ENCODE results near the gene BCAM.

BCAM gene

DNA sequence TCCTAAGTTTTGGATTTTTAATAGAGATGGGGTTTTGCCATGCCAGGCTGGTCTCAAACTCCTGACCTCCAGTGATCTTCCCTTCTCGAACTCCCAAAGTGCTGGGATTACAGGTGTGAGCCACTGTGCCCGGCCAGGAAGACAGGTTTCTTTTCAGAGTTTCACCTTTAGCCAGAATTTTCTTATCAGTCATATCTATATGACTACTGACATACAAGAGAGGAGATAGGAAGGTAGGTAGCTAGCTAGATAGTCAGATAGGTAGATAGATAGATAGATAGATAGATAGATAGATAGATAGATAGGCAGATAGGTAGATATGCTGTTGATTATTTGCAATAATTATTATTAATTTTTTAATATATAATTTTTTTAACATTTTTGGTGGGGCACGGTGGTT is 23.6 kb upstream of the BCAM start:
- ChIA-PET POLR2A (interaction anchor here (1.2 kb wide), 1 partner anchor 60 kb away, joined by 4 read pairs; the partner anchor contains the start of gene NECTIN2), CTCF (interaction anchor here (0.6 to 5.4 kb wide), 25 partner anchors 10 to 554 kb away, joined by 3 to 72 read pairs (median 7); partner anchors contain the start of gene BCAM)
- H3K4me1 ChIP-seq (ENCODE audit: control insufficient read depth, insufficient read depth, low read length): no peaks in the 10 kb centered on the region
- H3K36me3 ChIP-seq (ENCODE audit: control insufficient read depth in 2 of 2, insufficient read depth in 1 of 2, low read length in 2 of 2): no peaks in the 10 kb centered on the region
- H3K27ac ChIP-seq (ENCODE audit: extremely low read depth, low read depth, low read length): no peak overlapping the region
- no peak overlapping the region for H3K4me3 ChIP-seq (ENCODE audit: low read depth, low read length)
- H3K9me3 ChIP-seq (ENCODE audit: control insufficient read depth, insufficient read depth, low read depth, low read length): no peaks in the 10 kb centered on the region
- TF ChIP-seq ZEB2 (tag by site-specific recombination; IDR thresholded peaks at IDR 0.05) (no peak), ZNF266 (tag by site-specific recombination; IDR thresholded peaks at IDR 0.05; ENCODE audit: low read depth) (no peak)

DNA sequence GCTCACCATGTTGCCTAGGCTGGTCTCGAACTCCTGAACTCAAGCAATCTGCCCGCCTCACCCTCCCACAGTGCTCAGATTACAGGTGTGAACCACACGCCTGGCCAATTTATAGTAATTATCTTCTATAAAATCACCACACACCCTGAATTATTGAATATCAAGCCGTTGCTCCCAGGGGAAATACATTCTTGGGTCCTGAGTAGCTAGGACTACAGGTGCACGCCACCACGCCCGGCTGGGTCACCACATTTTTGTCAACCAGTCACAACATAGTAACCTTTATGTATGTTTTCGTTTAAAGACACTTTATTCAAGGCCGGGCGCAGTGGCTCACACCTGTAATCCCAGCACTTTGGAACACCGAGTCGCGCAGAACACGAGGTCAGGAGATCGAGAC is 22.9 kb upstream of the BCAM start:
- no peaks in the 10 kb centered on the region for H3K4me1 ChIP-seq (ENCODE audit: control insufficient read depth, insufficient read depth, low read length)
- H3K27ac ChIP-seq (ENCODE audit: extremely low read depth, low read depth, low read length): no peak overlapping the region
- ChIA-PET POLR2A (no interaction called here), CTCF (interaction anchor here (0.6 to 3.9 kb wide), 16 partner anchors 12 to 553 kb away, joined by 3 to 32 read pairs (median 4); partner anchors contain the start of genes BCAM and NECTIN2)
- TF ChIP-seq SCRT1 (tag by site-specific recombination; IDR thresholded peaks at IDR 0.05; ENCODE audit: borderline replicate concordance) (no peak), EGR2 (tag by site-specific recombination; IDR thresholded peaks at IDR 0.05; ENCODE audit: low read depth) (no peak), ZNF785 (tag by site-specific recombination; IDR thresholded peaks at IDR 0.05) (no peak), ZNF311 (tag by site-specific recombination; IDR thresholded peaks at IDR 0.05; ENCODE audit: borderline replicate concordance) (no peak), TRIM28 (IDR thresholded peaks at IDR 0.05; ENCODE audit: borderline replicate concordance, low read length) (no peak), GLIS1 (tag by site-specific recombination; IDR thresholded peaks at IDR 0.05) (no peak), ZFP37 (tag by site-specific recombination; IDR thresholded peaks at IDR 0.05) (no peak), REPIN1 (tag by site-specific recombination; IDR thresholded peaks at IDR 0.05; ENCODE audit: low read depth) (no peak), ZNF514 (tag by site-specific recombination; IDR thresholded peaks at IDR 0.05) (no peak), ZNF157 (tag by site-specific recombination; IDR thresholded peaks at IDR 0.05) (no peak), ZNF610 (tag by site-specific recombination; IDR thresholded peaks at IDR 0.05; ENCODE audit: borderline replicate concordance) (no peak), ZNF791 (tag by site-specific recombination; IDR thresholded peaks at IDR 0.05) (no peak), ZNF354C (tag by site-specific recombination; IDR thresholded peaks at IDR 0.05; ENCODE audit: borderline replicate concordance, low read depth) (no peak), ZNF501 (tag by site-specific recombination; IDR thresholded peaks at IDR 0.05) (no peak), ZNF350 (tag by site-specific recombination; IDR thresholded peaks at IDR 0.05) (no peak)
- no peaks in the 10 kb centered on the region for H3K36me3 ChIP-seq (ENCODE audit: control insufficient read depth in 2 of 2, insufficient read depth in 1 of 2, low read length in 2 of 2)
- H3K4me3 ChIP-seq (ENCODE audit: low read depth, low read length): no peak overlapping the region
- H3K9me3 ChIP-seq (ENCODE audit: control insufficient read depth, insufficient read depth, low read depth, low read length): no peaks in the 10 kb centered on the region

DNA sequence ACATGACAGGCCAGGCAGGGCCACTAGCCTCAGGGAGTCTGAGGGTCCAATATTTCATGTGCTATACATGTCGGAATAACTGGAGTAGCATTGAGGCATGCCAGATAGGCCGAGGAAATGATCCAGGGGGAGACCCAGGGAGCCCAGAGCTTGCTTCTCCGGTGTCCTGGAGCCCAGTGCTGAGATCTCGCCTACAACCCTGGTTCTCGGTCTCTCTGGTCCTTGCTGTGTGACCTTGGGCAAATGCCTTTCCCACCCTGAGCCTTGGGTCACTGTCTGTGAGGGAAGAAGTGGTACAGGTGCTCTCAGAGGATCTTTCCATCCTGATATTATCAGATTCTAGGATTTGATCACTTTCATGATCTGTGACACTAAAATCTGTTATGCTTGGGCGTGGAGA is 19.9 kb upstream of the BCAM start:
- ChIA-PET CTCF (interaction anchor here (0.7 to 1.6 kb wide), 5 partner anchors 18 to 520 kb away, joined by 3 to 11 read pairs (median 4); no protein-coding TSS in a partner anchor), POLR2A (interaction anchor here (1.1 kb wide), 1 partner anchor 20 kb away, joined by 3 read pairs; the partner anchor contains the start of gene BCAM)
- Histone ChIP-seq H3K9me3 (ENCODE audit: control insufficient read depth, insufficient read depth, low read depth, low read length) (no peaks in the 10 kb centered on the region), H3K27ac (ENCODE audit: extremely low read depth, low read depth, low read length) (no peak overlapping the region), H3K4me1 (ENCODE audit: control insufficient read depth, insufficient read depth, low read length) (no peaks in the 10 kb centered on the region), H3K4me3 (ENCODE audit: low read depth, low read length) (no peak overlapping the region), H3K36me3 (ENCODE audit: control insufficient read depth in 2 of 2, insufficient read depth in 1 of 2, low read length in 2 of 2) (no peaks in the 10 kb centered on the region)
- TF ChIP-seq ZNF768 (tag by site-specific recombination; IDR thresholded peaks at IDR 0.05) (peak; percentile 78), ZNF791 (tag by site-specific recombination; IDR thresholded peaks at IDR 0.05) (no peak)

DNA sequence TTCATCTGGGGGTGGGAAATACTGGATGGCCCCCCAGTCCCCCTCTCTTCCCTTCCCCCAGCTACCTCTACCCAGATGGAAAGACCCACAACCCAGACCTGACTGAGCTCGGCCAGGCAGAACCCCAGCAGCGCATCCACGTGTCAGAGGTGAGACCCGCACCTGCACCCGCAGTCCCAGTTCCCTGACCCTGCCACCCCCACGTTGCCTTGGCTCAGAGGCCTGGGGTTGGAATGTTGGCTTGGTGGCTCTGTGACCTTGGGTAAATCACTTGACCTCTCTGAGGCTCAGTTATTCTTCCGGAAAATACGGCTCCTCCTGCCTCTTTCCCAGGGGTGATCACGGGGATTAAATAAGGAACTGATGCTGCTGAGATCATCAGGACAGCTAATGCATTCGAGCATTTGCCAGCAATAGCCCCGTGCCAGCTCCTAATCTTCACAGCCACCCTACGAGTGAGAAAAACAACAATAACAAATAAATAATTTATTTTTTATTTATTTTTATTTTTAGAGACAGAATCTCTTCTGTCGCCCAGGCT is 18.9 kb upstream of the BCAM start:
- ChIA-PET CTCF (interaction anchor here (0.6 to 1.6 kb wide), 5 partner anchors 9 to 302 kb away, joined by 3 to 6 read pairs (median 3); no protein-coding TSS in a partner anchor), POLR2A (interaction anchor here (1.1 kb wide), 1 partner anchor 19 kb away, joined by 3 read pairs; the partner anchor contains the start of gene BCAM)
- H3K4me1 ChIP-seq (ENCODE audit: control insufficient read depth, insufficient read depth, low read length): no peaks in the 10 kb centered on the region
- H3K9me3 ChIP-seq (ENCODE audit: control insufficient read depth, insufficient read depth, low read depth, low read length): no peaks in the 10 kb centered on the region
- H3K4me3 ChIP-seq (ENCODE audit: low read depth, low read length): no peak overlapping the region
- no peak overlapping the region for H3K27ac ChIP-seq (ENCODE audit: extremely low read depth, low read depth, low read length)
- no peaks in the 10 kb centered on the region for H3K36me3 ChIP-seq (ENCODE audit: control insufficient read depth in 2 of 2, insufficient read depth in 1 of 2, low read length in 2 of 2)
- no peak for TF ChIP-seq ZFHX2 (tag by site-specific recombination; conservative IDR thresholded peaks at IDR 0.05)
- TF ChIP-seq, protein P1, sequence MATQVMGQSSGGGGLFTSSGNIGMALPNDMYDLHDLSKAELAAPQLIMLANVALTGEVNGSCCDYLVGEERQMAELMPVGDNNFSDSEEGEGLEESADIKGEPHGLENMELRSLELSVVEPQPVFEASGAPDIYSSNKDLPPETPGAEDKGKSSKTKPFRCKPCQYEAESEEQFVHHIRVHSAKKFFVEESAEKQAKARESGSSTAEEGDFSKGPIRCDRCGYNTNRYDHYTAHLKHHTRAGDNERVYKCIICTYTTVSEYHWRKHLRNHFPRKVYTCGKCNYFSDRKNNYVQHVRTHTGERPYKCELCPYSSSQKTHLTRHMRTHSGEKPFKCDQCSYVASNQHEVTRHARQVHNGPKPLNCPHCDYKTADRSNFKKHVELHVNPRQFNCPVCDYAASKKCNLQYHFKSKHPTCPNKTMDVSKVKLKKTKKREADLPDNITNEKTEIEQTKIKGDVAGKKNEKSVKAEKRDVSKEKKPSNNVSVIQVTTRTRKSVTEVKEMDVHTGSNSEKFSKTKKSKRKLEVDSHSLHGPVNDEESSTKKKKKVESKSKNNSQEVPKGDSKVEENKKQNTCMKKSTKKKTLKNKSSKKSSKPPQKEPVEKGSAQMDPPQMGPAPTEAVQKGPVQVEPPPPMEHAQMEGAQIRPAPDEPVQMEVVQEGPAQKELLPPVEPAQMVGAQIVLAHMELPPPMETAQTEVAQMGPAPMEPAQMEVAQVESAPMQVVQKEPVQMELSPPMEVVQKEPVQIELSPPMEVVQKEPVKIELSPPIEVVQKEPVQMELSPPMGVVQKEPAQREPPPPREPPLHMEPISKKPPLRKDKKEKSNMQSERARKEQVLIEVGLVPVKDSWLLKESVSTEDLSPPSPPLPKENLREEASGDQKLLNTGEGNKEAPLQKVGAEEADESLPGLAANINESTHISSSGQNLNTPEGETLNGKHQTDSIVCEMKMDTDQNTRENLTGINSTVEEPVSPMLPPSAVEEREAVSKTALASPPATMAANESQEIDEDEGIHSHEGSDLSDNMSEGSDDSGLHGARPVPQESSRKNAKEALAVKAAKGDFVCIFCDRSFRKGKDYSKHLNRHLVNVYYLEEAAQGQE (tag by site-specific recombination; IDR thresholded peaks at IDR 0.05): no peak
- TF ChIP-seq ZNF843 (tag by site-specific recombination; IDR thresholded peaks at IDR 0.05): no peak
- TF ChIP-seq GLI2 (tag by site-specific recombination; IDR thresholded peaks at IDR 0.05; ENCODE audit: borderline replicate concordance, low read depth): no peak
- no peak for TF ChIP-seq ZNF10 (tag by site-specific recombination; IDR thresholded peaks at IDR 0.05)
- TF ChIP-seq ZNF426 (tag by site-specific recombination; IDR thresholded peaks at IDR 0.05): no peak
- TF ChIP-seq ZBTB21 (tag by site-specific recombination; IDR thresholded peaks at IDR 0.05): no peak
- no peak for TF ChIP-seq GLIS2 (tag by site-specific recombination; IDR thresholded peaks at IDR 0.05)
- TF ChIP-seq KLF10 (tag by site-specific recombination; IDR thresholded peaks at IDR 0.05): no peak

Measured in HEK293 (cell line).